Mammary epithelial cell (primary cell): ENCODE measurements around the gene COL6A1.

ENCODE experiments used
- EZH2 ChIP-seq: IDR thresholded peaks from 2 replicates; pipeline ENCODE4 v1.6.1; 2012; ENCODE audit warnings: low read length, inconsistent platforms, borderline replicate concordance
- TF ChIP-seq, protein P1 (sequence below), 2 donors: IDR thresholded peaks in 1 of 2; conservative IDR thresholded peaks in 1 of 2; 2 replicates each; pipeline ENCODE4 v1.5.1; 2011 to 2012; ENCODE audit warnings: inconsistent platforms in 2 of 2, low read length in 2 of 2, mild to moderate bottlenecking in 2 of 2, control low read depth in 1 of 2, low read depth in 1 of 2; ENCODE audit not compliant: insufficient read depth in 1 of 2; ENCODE audit errors: extremely low read depth in 1 of 2

DNA sequence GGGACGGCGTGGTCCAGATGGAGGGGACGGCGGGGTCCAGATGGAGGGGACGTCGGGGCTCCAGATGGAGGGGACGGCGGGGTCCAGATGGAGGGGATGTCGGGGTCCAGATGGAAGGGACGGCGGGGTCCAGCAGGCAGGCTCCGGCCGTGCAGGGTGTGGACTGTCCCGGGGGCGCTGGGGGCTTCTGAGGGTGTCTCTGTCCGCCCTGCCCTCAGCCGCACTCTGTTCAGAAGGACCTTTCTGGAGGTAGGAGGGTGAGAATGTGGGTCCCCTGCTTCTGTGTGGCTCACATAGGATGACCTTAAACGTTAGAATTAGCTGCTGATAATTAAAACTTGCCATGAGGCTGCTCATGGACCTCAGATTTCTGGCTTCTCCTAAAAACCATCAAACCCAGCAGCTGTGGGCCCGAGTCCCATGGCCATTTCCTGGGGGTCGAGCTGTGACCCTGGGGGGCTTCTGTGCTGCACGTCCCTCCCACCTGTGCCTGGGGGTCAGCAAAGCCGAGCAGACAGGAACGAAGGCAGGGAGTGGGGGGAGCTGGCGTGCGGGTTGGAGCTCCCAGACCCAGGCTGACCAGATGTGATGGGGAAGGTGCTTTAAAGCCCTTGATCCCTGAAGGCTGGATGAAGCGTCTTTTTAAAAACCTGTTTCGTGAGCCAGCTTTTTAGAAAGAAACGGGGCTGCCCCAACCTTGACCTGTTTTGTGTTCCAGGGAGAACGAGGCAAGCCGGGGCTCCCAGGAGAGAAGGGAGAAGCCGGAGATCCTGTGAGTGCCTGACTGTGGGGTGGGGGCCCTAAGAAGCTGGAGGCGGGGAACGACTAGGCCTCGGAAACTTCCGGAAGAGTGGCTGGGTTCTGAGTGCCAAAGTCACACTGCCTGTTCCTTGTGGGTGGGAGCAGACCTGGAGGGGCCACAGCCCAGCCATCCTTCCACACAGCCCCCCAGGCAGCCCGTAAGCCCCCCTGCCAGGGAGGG lies 7.1 kb downstream of the COL6A1 start:
- TF ChIP-seq, protein P1, sequence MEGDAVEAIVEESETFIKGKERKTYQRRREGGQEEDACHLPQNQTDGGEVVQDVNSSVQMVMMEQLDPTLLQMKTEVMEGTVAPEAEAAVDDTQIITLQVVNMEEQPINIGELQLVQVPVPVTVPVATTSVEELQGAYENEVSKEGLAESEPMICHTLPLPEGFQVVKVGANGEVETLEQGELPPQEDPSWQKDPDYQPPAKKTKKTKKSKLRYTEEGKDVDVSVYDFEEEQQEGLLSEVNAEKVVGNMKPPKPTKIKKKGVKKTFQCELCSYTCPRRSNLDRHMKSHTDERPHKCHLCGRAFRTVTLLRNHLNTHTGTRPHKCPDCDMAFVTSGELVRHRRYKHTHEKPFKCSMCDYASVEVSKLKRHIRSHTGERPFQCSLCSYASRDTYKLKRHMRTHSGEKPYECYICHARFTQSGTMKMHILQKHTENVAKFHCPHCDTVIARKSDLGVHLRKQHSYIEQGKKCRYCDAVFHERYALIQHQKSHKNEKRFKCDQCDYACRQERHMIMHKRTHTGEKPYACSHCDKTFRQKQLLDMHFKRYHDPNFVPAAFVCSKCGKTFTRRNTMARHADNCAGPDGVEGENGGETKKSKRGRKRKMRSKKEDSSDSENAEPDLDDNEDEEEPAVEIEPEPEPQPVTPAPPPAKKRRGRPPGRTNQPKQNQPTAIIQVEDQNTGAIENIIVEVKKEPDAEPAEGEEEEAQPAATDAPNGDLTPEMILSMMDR (conservative IDR thresholded peaks at IDR 0.05 in 1 of 2, IDR thresholded peaks at IDR 0.05 in 1 of 2; ENCODE audit: extremely low read depth in 1 of 2, insufficient read depth in 1 of 2, low read depth in 1 of 2, low read length in 2 of 2) = no peak
- no peak for TF ChIP-seq EZH2
